GM10847 (cell line): ENCODE results near the gene TERT.

Experiments
- POLR2A ChIP-seq: IDR thresholded peaks from 2 replicates; pipeline ENCODE4 v1.6.1; 2011; ENCODE audit not compliant: insufficient read length; ENCODE audit errors: extremely low read depth

Gene TERT

GRCh38 chr5:1273745-1274144 is 21.1 kb downstream of the TERT start:
- no peak for TF ChIP-seq POLR2A

GRCh38 chr5:1272201-1272600 is 22.7 kb downstream of the TERT start:
- TF ChIP-seq POLR2A, result no peak

- no peak for TF ChIP-seq POLR2A
These were observed 23.6 kb downstream of the TERT start for GRCh38 chr5:1270933-1271914.

- TF ChIP-seq POLR2A, result no peak
These were observed 24.4 kb downstream of the TERT start for GRCh38 chr5:1270426-1270825.

GRCh38 chr5:1268666-1269065 is 26.2 kb downstream of the TERT start:
- no peak for TF ChIP-seq POLR2A

GRCh38 chr5:1268056-1268455 is 26.8 kb downstream of the TERT start:
- TF ChIP-seq POLR2A, result no peak

GRCh38 chr5:1266791-1267190 is 28.1 kb downstream of the TERT start:
- no peak for TF ChIP-seq POLR2A

GRCh38 chr5:1265461-1266455 is 29.1 kb downstream of the TERT start:
- TF ChIP-seq POLR2A, result no peak

GRCh38 chr5:1265026-1265425 is 29.8 kb downstream of the TERT start:
- no peak for TF ChIP-seq POLR2A

GRCh38 chr5:1264211-1264610 is 30.7 kb downstream of the TERT start:
- no peak for TF ChIP-seq POLR2A

GRCh38 chr5:1262381-1262780 is 32.5 kb downstream of the TERT start:
- no peak for TF ChIP-seq POLR2A

GRCh38 chr5:1261643-1262042 is 33.2 kb downstream of the TERT start:
- TF ChIP-seq POLR2A, result no peak

- TF ChIP-seq POLR2A, result no peak
These were observed 34.9 kb downstream of the TERT start for GRCh38 chr5:1259806-1260480.

GRCh38 chr5:1257841-1258240 is 37.0 kb downstream of the TERT start:
- TF ChIP-seq POLR2A, result no peak

- TF ChIP-seq POLR2A, result no peak
These were observed 37.5 kb downstream of the TERT start for GRCh38 chr5:1257363-1257762.
